ENCODE data around the gene DNAH8. TPM values are rescaled to one million over a fixed set of nuclear protein-coding genes. Genes with fewer than 3 reads are reported as not detected.

The DNAH8 gene
- total RNA-seq, 1 experiment from 2014 or later = not detected

- no peak overlapping the region for H3K27ac ChIP-seq (ENCODE audit: low read depth, low read length)
- H3K4me1 ChIP-seq (ENCODE audit: control insufficient read depth in 1 of 2, insufficient read depth in 2 of 2, low read length in 2 of 2) = no peaks in the 10 kb centered on the region
- ATAC-seq (no peak), DNase-seq (ENCODE audit: low read depth, low spot score) (no peak)
- ChIA-PET RAD21 (ENCODE audit: low non-redundant PET in 1 of 2, low total read pairs in 2 of 2, uncharacterized antibody in 2 of 2, unreplicated experiment in 2 of 2) (no interaction called here), POLR2A (no interaction called here), CTCF (no interaction called here)
- H3K27me3 ChIP-seq (ENCODE audit: insufficient read depth, low read length) = peaks cover 75% of the 10 kb centered on the region
- no peaks in the 10 kb centered on the region for H3K9me2 ChIP-seq (ENCODE audit: insufficient read depth)
- no peaks in the 10 kb centered on the region for H3K9me3 ChIP-seq (ENCODE audit: control insufficient read depth in 1 of 2, insufficient read depth in 1 of 2, low read depth in 1 of 2, low read length in 2 of 2)
- intact Hi-C loops (cut with micrococcal nuclease) = no loop called here
- H3K4me3 ChIP-seq (replicated peaks in 1 of 2; ENCODE audit: low read depth in 1 of 2, low read length in 2 of 2) = no peak overlapping the region
- no peaks in the 10 kb centered on the region for H3K79me2 ChIP-seq (ENCODE audit: insufficient read depth, low read length)
- no peak overlapping the region for H2AFZ ChIP-seq (ENCODE audit: low read depth, low read length, poor library complexity, severe bottlenecking)
- no TSS peak for BruUV-seq (replicated peaks)
- H3K9ac ChIP-seq (ENCODE audit: low read length) = no peak overlapping the region
- no peak overlapping the region for H3K4me2 ChIP-seq (ENCODE audit: low read length)
- no peak for TF ChIP-seq SP1 (IDR thresholded peaks at IDR 0.05; ENCODE audit: low read depth)
- TF ChIP-seq CEBPB (IDR thresholded peaks at IDR 0.05; ENCODE audit: low read depth) = no peak
- TF ChIP-seq REST (IDR thresholded peaks at IDR 0.05; ENCODE audit: low read depth) = no peak
- TF ChIP-seq TCF7L2 (IDR thresholded peaks at IDR 0.05; ENCODE audit: borderline replicate concordance, extremely low read depth, insufficient read depth, insufficient read length) = no peak
- TF ChIP-seq JUND (IDR thresholded peaks at IDR 0.05) = no peak
- no peak for TF ChIP-seq EGR1 (IDR thresholded peaks at IDR 0.05; ENCODE audit: low read depth)
- TF ChIP-seq ZFX (IDR thresholded peaks at IDR 0.05) = no peak
- no peak for TF ChIP-seq POLR2AphosphoS5 (IDR thresholded peaks at IDR 0.05; ENCODE audit: low read depth, low read length)
- TF ChIP-seq ZNF274 (IDR thresholded peaks at IDR 0.05; ENCODE audit: low read depth, low read length) = no peak
- no peak for TF ChIP-seq ELF1 (IDR thresholded peaks at IDR 0.05; ENCODE audit: borderline replicate concordance, low read depth)
- TF ChIP-seq ATF3 (IDR thresholded peaks at IDR 0.05) = no peak
- no peak for TF ChIP-seq YY1 (IDR thresholded peaks at IDR 0.05; ENCODE audit: extremely low read depth, insufficient replicate concordance, low read depth, low read length)
- TF ChIP-seq, protein P1, sequence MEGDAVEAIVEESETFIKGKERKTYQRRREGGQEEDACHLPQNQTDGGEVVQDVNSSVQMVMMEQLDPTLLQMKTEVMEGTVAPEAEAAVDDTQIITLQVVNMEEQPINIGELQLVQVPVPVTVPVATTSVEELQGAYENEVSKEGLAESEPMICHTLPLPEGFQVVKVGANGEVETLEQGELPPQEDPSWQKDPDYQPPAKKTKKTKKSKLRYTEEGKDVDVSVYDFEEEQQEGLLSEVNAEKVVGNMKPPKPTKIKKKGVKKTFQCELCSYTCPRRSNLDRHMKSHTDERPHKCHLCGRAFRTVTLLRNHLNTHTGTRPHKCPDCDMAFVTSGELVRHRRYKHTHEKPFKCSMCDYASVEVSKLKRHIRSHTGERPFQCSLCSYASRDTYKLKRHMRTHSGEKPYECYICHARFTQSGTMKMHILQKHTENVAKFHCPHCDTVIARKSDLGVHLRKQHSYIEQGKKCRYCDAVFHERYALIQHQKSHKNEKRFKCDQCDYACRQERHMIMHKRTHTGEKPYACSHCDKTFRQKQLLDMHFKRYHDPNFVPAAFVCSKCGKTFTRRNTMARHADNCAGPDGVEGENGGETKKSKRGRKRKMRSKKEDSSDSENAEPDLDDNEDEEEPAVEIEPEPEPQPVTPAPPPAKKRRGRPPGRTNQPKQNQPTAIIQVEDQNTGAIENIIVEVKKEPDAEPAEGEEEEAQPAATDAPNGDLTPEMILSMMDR (IDR thresholded peaks at IDR 0.05 in 2 of 3, conservative IDR thresholded peaks at IDR 0.05 in 1 of 3; ENCODE audit: borderline replicate concordance in 1 of 3, insufficient read depth in 1 of 3, low read depth in 2 of 3, low read length in 2 of 3) = no peak
- no peaks in the 10 kb centered on the region for H3K36me3 ChIP-seq (ENCODE audit: control insufficient read depth in 1 of 2, insufficient read depth in 2 of 2, low read length in 2 of 2)
- no peaks in the 10 kb centered on the region for H4K20me1 ChIP-seq (ENCODE audit: insufficient read depth)
Measured at GRCh38 chr6:38856492-38856891, 141.4 kb downstream of the DNAH8 start.
